ENCODE measurements around the gene NRN1L. TPM values are rescaled to one million over a fixed set of nuclear protein-coding genes. Genes with fewer than 3 reads are reported as not detected.

The NRN1L gene
- total and polyA plus RNA-seq, 2 donors (not counting 3 experiments of a cell fraction or from before 2014, with no cell fraction given): 0.37 TPM; not detected in 1

DNA sequence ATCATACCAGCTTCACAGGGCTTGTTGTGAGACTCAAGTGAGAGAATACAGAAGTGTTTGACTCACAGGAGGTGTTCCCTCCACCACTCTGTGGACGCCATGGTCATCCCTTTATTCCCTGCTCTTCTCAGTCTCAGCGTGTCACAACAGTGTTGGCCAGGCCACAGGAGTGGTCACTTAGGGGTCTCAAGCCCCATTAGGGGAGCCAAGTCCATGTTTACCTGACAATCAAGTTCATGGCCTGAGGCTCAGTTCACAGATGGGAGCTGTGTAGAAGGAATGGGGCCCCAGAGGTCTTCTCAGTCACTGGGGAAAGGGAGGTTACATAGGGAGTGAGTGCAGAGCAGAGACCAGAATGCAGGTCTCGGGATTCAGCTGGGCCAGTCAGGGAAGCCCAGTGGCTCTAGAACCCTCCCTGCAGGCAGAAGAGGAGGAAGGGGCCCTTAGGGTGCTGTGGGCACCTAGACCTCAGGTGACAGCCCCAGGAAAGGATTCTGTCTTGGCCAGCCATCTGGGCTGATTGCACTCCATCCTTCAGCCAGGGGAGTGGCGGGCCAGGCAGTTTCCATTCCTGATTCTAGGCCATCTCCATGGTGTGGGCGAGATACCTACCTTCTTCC, 27.6 kb upstream of the NRN1L start:
- Histone ChIP-seq H3K36me3 (ENCODE audit: control insufficient read depth in 2 of 2, extremely low read depth in 1 of 2, insufficient read depth in 2 of 2, low read length in 2 of 2) (peaks cover 0 to 16% of the 10 kb centered on the region in 2 experiments), H2AFZ (ENCODE audit: low read depth, low read length) (no peak overlapping the region), H3K27me3 (ENCODE audit: control insufficient read depth in 2 of 2, insufficient read depth in 2 of 2, low read length in 2 of 2) (no peaks in the 10 kb centered on the region), H3K9me3 (replicated peaks; ENCODE audit: control insufficient read depth, insufficient read depth, low read length) (no peaks in the 10 kb centered on the region), H3K4me1 (ENCODE audit: control insufficient read depth, extremely low read depth, insufficient read depth, low read length) (peaks cover 9% of the 10 kb centered on the region), H3K4me3 (replicated peaks in 1 of 3; ENCODE audit: insufficient read depth in 1 of 3, low read depth in 1 of 3, low read length in 3 of 3) (no peak overlapping the region), H4K20me1 (replicated peaks; ENCODE audit: control insufficient read depth, extremely low read depth, insufficient read depth, low read length) (no peaks in the 10 kb centered on the region), H3K9me1 (replicated peaks; ENCODE audit: control insufficient read depth, extremely low read depth, insufficient read depth, low read length) (no peaks in the 10 kb centered on the region), H3K4me2 (ENCODE audit: insufficient read depth, low read length) (no peak overlapping the region), H3K27ac (ENCODE audit: insufficient read depth, low read depth, low read length) (peak overlapping the region; percentile 56), H3K9ac (replicated peaks; ENCODE audit: extremely low read depth, insufficient read depth, low read length) (no peak overlapping the region), H3K79me2 (ENCODE audit: control insufficient read depth, insufficient read depth, low read length) (peaks cover 92% of the 10 kb centered on the region)
- FAIRE-seq: no peak
- POLR2A ChIA-PET: no interaction called here
- TF ChIP-seq, protein P1, sequence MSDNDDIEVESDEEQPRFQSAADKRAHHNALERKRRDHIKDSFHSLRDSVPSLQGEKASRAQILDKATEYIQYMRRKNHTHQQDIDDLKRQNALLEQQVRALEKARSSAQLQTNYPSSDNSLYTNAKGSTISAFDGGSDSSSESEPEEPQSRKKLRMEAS (IDR thresholded peaks at IDR 0.05; ENCODE audit: insufficient read depth, insufficient read length): no peak
- TF ChIP-seq POLR2A (IDR thresholded peaks at IDR 0.05; ENCODE audit: low read depth, low read length) (no peak), FOS (IDR thresholded peaks at IDR 0.05; ENCODE audit: borderline replicate concordance, insufficient read depth, low read length) (no peak), GATA2 (IDR thresholded peaks at IDR 0.05; ENCODE audit: insufficient read depth, insufficient read length, low read depth, low read length) (no peak)
- dilution Hi-C loops (cut with MboI; ENCODE audit: extremely low pct_ligation_motif_present, low sequenced_read_pairs) (no loop called here), intact Hi-C loops (cut with micrococcal nuclease) (no loop called here)
- CTCF ChIA-PET: interaction anchor here (0.9 to 3.3 kb wide), 3 partner anchors 9 to 41 kb away, joined by 3 to 12 read pairs (median 3); partner anchors contain the start of gene CENPT
- BruUV-seq (replicated peaks): no TSS peak
- DNase-seq (ENCODE audit: low read depth, low spot score): no peak

DNA sequence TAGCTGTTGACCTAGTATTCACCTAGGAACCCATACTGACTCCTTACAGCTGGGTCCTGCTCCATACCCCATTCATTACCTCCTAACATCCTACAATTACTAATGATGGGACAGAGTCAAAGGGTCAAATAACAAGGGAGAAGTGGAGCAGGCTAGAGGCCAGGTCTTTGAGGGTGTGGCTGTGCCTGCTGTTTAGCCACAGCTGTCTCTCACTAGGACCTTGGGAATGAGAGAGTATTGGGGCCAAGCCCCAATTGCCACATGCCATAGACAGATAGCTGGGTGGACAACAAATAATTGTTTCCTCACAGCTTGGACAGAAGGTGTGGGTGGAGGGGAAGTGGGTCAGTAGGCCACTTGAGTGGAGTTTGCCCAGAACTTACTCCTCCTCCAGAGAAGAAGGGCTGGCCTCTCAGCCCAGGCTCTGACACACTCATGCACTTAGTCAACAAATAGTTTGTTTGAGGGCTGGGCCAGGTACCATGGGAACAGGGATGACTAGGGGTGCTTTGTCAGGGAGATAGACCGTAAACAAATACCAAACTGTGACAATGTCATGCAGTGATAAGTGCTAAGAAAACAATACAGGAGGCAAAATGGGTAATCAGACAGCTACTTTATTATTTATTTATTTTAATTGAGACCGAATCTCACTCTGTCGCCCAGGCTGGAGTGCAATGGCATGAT, 27.0 kb upstream of the NRN1L start:
- peak; percentile 43 for TF ChIP-seq JUN (IDR thresholded peaks at IDR 0.05; ENCODE audit: borderline replicate concordance, insufficient read depth, insufficient read length, low read depth)
- TF ChIP-seq GATA2 (IDR thresholded peaks at IDR 0.05; ENCODE audit: insufficient read depth, insufficient read length, low read depth, low read length): no peak
- H2AFZ ChIP-seq (ENCODE audit: low read depth, low read length): no peak overlapping the region
- H3K4me1 ChIP-seq (ENCODE audit: control insufficient read depth, extremely low read depth, insufficient read depth, low read length): peaks cover 9% of the 10 kb centered on the region
- peaks cover 0 to 20% of the 10 kb centered on the region in 2 experiments for H3K36me3 ChIP-seq (ENCODE audit: control insufficient read depth in 2 of 2, extremely low read depth in 1 of 2, insufficient read depth in 2 of 2, low read length in 2 of 2)
- peak overlapping the region; percentile 77 for H3K27ac ChIP-seq (ENCODE audit: insufficient read depth, low read depth, low read length)
- H3K79me2 ChIP-seq (ENCODE audit: control insufficient read depth, insufficient read depth, low read length): peaks cover 94% of the 10 kb centered on the region
- intact Hi-C loops (cut with micrococcal nuclease) (no loop called here), dilution Hi-C loops (cut with MboI; ENCODE audit: extremely low pct_ligation_motif_present, low sequenced_read_pairs) (no loop called here)
- FAIRE-seq: peak; percentile 89
- H4K20me1 ChIP-seq (replicated peaks; ENCODE audit: control insufficient read depth, extremely low read depth, insufficient read depth, low read length): no peaks in the 10 kb centered on the region
- no peak overlapping the region for H3K4me3 ChIP-seq (replicated peaks in 1 of 3; ENCODE audit: insufficient read depth in 1 of 3, low read depth in 1 of 3, low read length in 3 of 3)
- peak overlapping the region; percentile 19 for H3K9ac ChIP-seq (replicated peaks; ENCODE audit: extremely low read depth, insufficient read depth, low read length)
- no peaks in the 10 kb centered on the region for H3K9me1 ChIP-seq (replicated peaks; ENCODE audit: control insufficient read depth, extremely low read depth, insufficient read depth, low read length)
- peak overlapping the region; percentile 13 for H3K4me2 ChIP-seq (ENCODE audit: insufficient read depth, low read length)
- BruUV-seq (replicated peaks): no TSS peak
- ChIA-PET CTCF (interaction anchor here (0.9 to 3.3 kb wide), 3 partner anchors 10 to 41 kb away, joined by 3 to 12 read pairs (median 3); partner anchors contain the start of gene CENPT), POLR2A (no interaction called here)
- DNase-seq (ENCODE audit: low read depth, low spot score): peak; percentile 89
- H3K9me3 ChIP-seq (replicated peaks; ENCODE audit: control insufficient read depth, insufficient read depth, low read length): no peaks in the 10 kb centered on the region
- no peaks in the 10 kb centered on the region for H3K27me3 ChIP-seq (ENCODE audit: control insufficient read depth in 2 of 2, insufficient read depth in 2 of 2, low read length in 2 of 2)
